H1 (cell line): ENCODE results near the gene CDH11. TPM values are rescaled to one million over a fixed set of nuclear protein-coding genes. Genes with fewer than 3 reads are reported as not detected.

Source experiments
- CTCF ChIA-PET: fragments of 300-600 bp; sonication (Branson Sonifier 250); formaldehyde crosslinking; loops from one replicate; lab custom pipeline; 2021; ENCODE audit not compliant: partially characterized antibody; lab: Charles Lee
- POLR2A ChIA-PET: fragments of 300-600 bp; sonication (Branson Sonifier 250); formaldehyde crosslinking; loops from one replicate; lab custom pipeline; 2021; ENCODE audit warnings: inconsistent platforms; ENCODE audit not compliant: partially characterized antibody; lab: Charles Lee
- DNase-seq, 2 experiments: peaks; one replicate each; pipeline versions ENCODE4 v3.0.0 to v3.0.0-alpha.2; 2010 to 2022; ENCODE audit warnings: low spot score in 2 of 2, low read depth in 1 of 2, mixed read lengths in 1 of 2
- FAIRE-seq: peaks from 2 replicates; lab custom pipeline; 2011; peaks lifted over from hg19 to GRCh38; lab: Jason Lieb, UNC
- H2AFZ ChIP-seq: 2 replicates; pipeline ENCODE4 v1.8.1; 2012; ENCODE audit warnings: low read length, inconsistent platforms
- H2AK5ac ChIP-seq: 2 replicates; pipeline ENCODE4 v1.6.1; 2013; ENCODE audit warnings: low read depth, low read length
- H2BK120ac ChIP-seq: replicated peaks from 2 replicates; pipeline ENCODE3; 2013; ENCODE audit warnings: low read depth, low read length, inconsistent platforms
- H2BK12ac ChIP-seq: 2 replicates; pipeline ENCODE4 v1.6.1; 2013; ENCODE audit warnings: low read depth, low read length
- H2BK15ac ChIP-seq: 2 replicates; pipeline ENCODE4 v1.6.1; 2013; ENCODE audit warnings: low read length
- H2BK20ac ChIP-seq: 2 replicates; pipeline ENCODE4 v1.6.1; 2013; ENCODE audit warnings: low read length
- H2BK5ac ChIP-seq: 2 replicates; pipeline ENCODE4 v1.6.1; 2013; ENCODE audit warnings: low read depth, low read length
- H3K14ac ChIP-seq: 2 replicates; pipeline ENCODE4 v1.6.1; 2013; ENCODE audit warnings: inconsistent platforms; ENCODE audit not compliant: insufficient read length
- H3K18ac ChIP-seq: 2 replicates; pipeline ENCODE4 v1.6.1; 2013; ENCODE audit warnings: low read length; ENCODE audit errors: extremely low read depth
- H3K23ac ChIP-seq: 2 replicates; pipeline ENCODE4 v1.6.1; 2013; ENCODE audit warnings: inconsistent platforms; ENCODE audit not compliant: insufficient read length
- H3K23me2 ChIP-seq: 2 replicates; pipeline ENCODE4 v1.6.1; 2013; ENCODE audit warnings: low read depth, low read length
- H3K27ac ChIP-seq: 2 replicates; pipeline ENCODE4 v1.6.1; 2011; ENCODE audit warnings: low read depth, low read length, inconsistent platforms
- H3K27me3 ChIP-seq, 4 experiments: replicated peaks in 1 of 4; 1 replicate in 1 of 4; 2 replicates in 3 of 4; pipeline versions ENCODE4 v1.6.1 to v1.8.1; 2011 to 2013; ENCODE audit warnings: low read length in 3 of 4, mild to moderate bottlenecking in 3 of 4, inconsistent platforms in 2 of 4, mixed read lengths in 2 of 4, moderate library complexity in 1 of 4; ENCODE audit not compliant: control insufficient read depth in 3 of 4, insufficient read depth in 3 of 4; ENCODE audit errors: extremely low read depth in 1 of 4
- H3K36me3 ChIP-seq, 4 experiments: 2 replicates each; pipeline versions ENCODE4 v1.6.1 to v1.8.1; 2011 to 2013; ENCODE audit warnings: mild to moderate bottlenecking in 4 of 4, low read length in 3 of 4, moderate library complexity in 2 of 4, control low read depth in 1 of 4, inconsistent platforms in 1 of 4; ENCODE audit not compliant: insufficient read depth in 4 of 4, control insufficient read depth in 2 of 4
- H3K4ac ChIP-seq: replicated peaks from 2 replicates; pipeline ENCODE3; 2013; ENCODE audit warnings: low read length, low read depth, mixed read lengths, inconsistent platforms; ENCODE audit not compliant: insufficient read length
- H3K4me1 ChIP-seq, 4 experiments: replicated peaks in 1 of 4; 1 replicate in 1 of 4; 2 replicates in 3 of 4; pipeline versions ENCODE4 v1.6.1 to v1.8.1; 2011 to 2013; ENCODE audit warnings: low read length in 3 of 4, inconsistent platforms in 2 of 4, mixed read lengths in 1 of 4; ENCODE audit not compliant: insufficient read depth in 4 of 4, control insufficient read depth in 3 of 4
- H3K4me2 ChIP-seq, 2 experiments: 2 replicates each; pipeline versions ENCODE4 v1.6.1 to v1.8.1; 2011 to 2013; ENCODE audit warnings: low read depth in 2 of 2, low read length in 2 of 2, control low read depth in 1 of 2, inconsistent platforms in 1 of 2, mild to moderate bottlenecking in 1 of 2; ENCODE audit not compliant: insufficient read depth in 1 of 2
- H3K4me3 ChIP-seq, 4 experiments: fragments of 200-600, 300-600 bp in 1 of 4; sonication (generic), shearing (Covaris generic), sonication (Bioruptor Twin) in 1 of 4; 2 replicates each; pipeline versions ENCODE4 v1.5.1 to v1.8.1; 2011 to 2016; ENCODE audit warnings: low read length in 4 of 4, low read depth in 3 of 4, control low read depth in 2 of 4, inconsistent platforms in 2 of 4, mild to moderate bottlenecking in 2 of 4, mixed read lengths in 1 of 4, moderate library complexity in 1 of 4; ENCODE audit not compliant: insufficient read depth in 2 of 4; ENCODE audit errors: extremely low read depth in 1 of 4
- H3K56ac ChIP-seq: replicated peaks from 2 replicates; pipeline ENCODE3; 2013; ENCODE audit warnings: low read depth, mild to moderate bottlenecking, mixed read lengths, low read length, inconsistent platforms; ENCODE audit not compliant: insufficient read length
- H3K79me1 ChIP-seq: 2 replicates; pipeline ENCODE4 v1.6.1; 2013; ENCODE audit warnings: low read depth, low read length, control low read depth
- H3K79me2 ChIP-seq, 2 experiments: 2 replicates each; pipeline versions ENCODE4 v1.6.1 to v1.8.1; 2012 to 2013; ENCODE audit warnings: low read length in 2 of 2, mild to moderate bottlenecking in 2 of 2, inconsistent platforms in 1 of 2; ENCODE audit not compliant: insufficient read depth in 2 of 2, control insufficient read depth in 1 of 2
- H3K9ac ChIP-seq, 4 experiments: replicated peaks in 1 of 4; 1 replicate in 1 of 4; 2 replicates in 3 of 4; pipeline versions ENCODE4 v1.6.1 to v1.8.1; 2011 to 2013; ENCODE audit warnings: low read depth in 3 of 4, low read length in 3 of 4, control low read depth in 2 of 4, mild to moderate bottlenecking in 2 of 4, moderate library complexity in 2 of 4, inconsistent platforms in 1 of 4; ENCODE audit errors: extremely low read depth in 1 of 4
- H3K9me3 ChIP-seq, 2 experiments: 2 replicates each; pipeline versions ENCODE4 v1.6.1 to v1.8.1; 2012 to 2013; ENCODE audit warnings: mild to moderate bottlenecking in 2 of 2, moderate library complexity in 2 of 2, control low read depth in 1 of 2, inconsistent platforms in 1 of 2, low read depth in 1 of 2, low read length in 1 of 2, mixed read lengths in 1 of 2; ENCODE audit not compliant: insufficient read depth in 2 of 2
- H4K20me1 ChIP-seq, 2 experiments: replicated peaks in 1 of 2; 2 replicates each; pipeline versions ENCODE3 to v1.8.1; 2011 to 2013; ENCODE audit warnings: inconsistent platforms in 2 of 2, low read length in 2 of 2, mild to moderate bottlenecking in 1 of 2; ENCODE audit not compliant: insufficient read depth in 2 of 2, control insufficient read depth in 1 of 2
- H4K5ac ChIP-seq: 2 replicates; pipeline ENCODE4 v1.6.1; 2013; ENCODE audit warnings: low read length, low read depth, mixed read lengths, inconsistent platforms; ENCODE audit not compliant: insufficient read length
- H4K8ac ChIP-seq: 2 replicates; pipeline ENCODE4 v1.8.0; 2013; ENCODE audit warnings: mild to moderate bottlenecking, moderate library complexity, low read length, inconsistent platforms; ENCODE audit not compliant: insufficient read depth; ENCODE audit errors: extremely low read depth
- H4K91ac ChIP-seq: replicated peaks from 2 replicates; pipeline ENCODE3; 2013; ENCODE audit warnings: low read length, mixed read lengths, inconsistent platforms; ENCODE audit not compliant: insufficient read length
- CBX8 ChIP-seq: fragments of 300-800, 300-1000 bp; sonication (generic); IDR thresholded peaks from 2 replicates; pipeline ENCODE4 v1.7.1; 2016; ENCODE audit warnings: low read depth, low read length, borderline replicate concordance
- CEBPB ChIP-seq: IDR thresholded peaks from 2 replicates; pipeline ENCODE4 v1.6.1; 2012; ENCODE audit warnings: low read depth, low read length
- CHD1 ChIP-seq: IDR thresholded peaks from 2 replicates; pipeline ENCODE4 v1.6.1; 2012; ENCODE audit warnings: low read depth, low read length, improper control_type of control experiment
- EP300 ChIP-seq, 2 experiments: IDR thresholded peaks; 1 replicate in 1 of 2; 2 replicates in 1 of 2; pipeline ENCODE4 v1.6.1; 2011 to 2012; ENCODE audit warnings: low read depth in 2 of 2, low read length in 2 of 2, mild to moderate bottlenecking in 2 of 2, borderline replicate concordance in 1 of 2, inconsistent platforms in 1 of 2, moderate library complexity in 1 of 2
- GTF2F1 ChIP-seq: IDR thresholded peaks from 2 replicates; pipeline ENCODE4 v1.6.1; 2012; ENCODE audit warnings: low read depth, low read length, improper control_type of control experiment, borderline replicate concordance
- KDM4A ChIP-seq: IDR thresholded peaks from one replicate; pipeline ENCODE4 v1.7.1; 2012; ENCODE audit warnings: low read depth, mild to moderate bottlenecking, moderate library complexity, low read length, inconsistent platforms; ENCODE audit not compliant: severe bottlenecking
- KDM5A ChIP-seq: fragments of 200-600 bp; IDR thresholded peaks from 2 replicates; pipeline ENCODE4 v1.7.1; 2012; ENCODE audit warnings: mild to moderate bottlenecking, low read length, inconsistent platforms, mixed read lengths
- MAFK ChIP-seq: IDR thresholded peaks from 2 replicates; pipeline ENCODE4 v1.6.1; 2012; ENCODE audit warnings: low read depth, mild to moderate bottlenecking, improper control_type of control experiment, low read length
- POLR2AphosphoS5 ChIP-seq: IDR thresholded peaks from 2 replicates; pipeline ENCODE4 v1.6.1; 2011; ENCODE audit warnings: low read depth, low read length
- RXRA ChIP-seq: IDR thresholded peaks from 2 replicates; pipeline ENCODE4 v1.6.1; 2011; ENCODE audit warnings: low read depth, mild to moderate bottlenecking, low read length, moderate library complexity; ENCODE audit not compliant: insufficient read depth
- SAP30 ChIP-seq: fragments of 300-600 bp; sonication (generic); IDR thresholded peaks from 2 replicates; pipeline ENCODE4 v1.7.1; 2012; ENCODE audit warnings: low read length, moderate library complexity, mild to moderate bottlenecking, inconsistent platforms; ENCODE audit not compliant: insufficient read depth, insufficient replicate concordance
- TAF1 ChIP-seq: IDR thresholded peaks from 2 replicates; pipeline ENCODE4 v1.6.1; 2011; ENCODE audit warnings: mild to moderate bottlenecking, low read depth, low read length
- TAF7 ChIP-seq: optimal IDR thresholded peaks from 2 replicates; pipeline ENCODE3; 2011; ENCODE audit warnings: low read depth, mild to moderate bottlenecking, inconsistent platforms, low read length, moderate library complexity, borderline replicate concordance
- WGBS, 2 experiments: shearing (Covaris generic) in 1 of 2; methylation state at CpG; one replicate each; pipeline versions ENCODE4 v1.1.6 to v1.1.7; 2013 to 2015; ENCODE audit warnings: low lambda C conversion rate in 2 of 2, mixed read lengths in 2 of 2, inconsistent platforms in 1 of 2, low coverage in 1 of 2, missing lambda C conversion rate in 1 of 2; ENCODE audit not compliant: insufficient replicate concordance in 2 of 2, insufficient coverage in 1 of 2, insufficient read length in 1 of 2; ENCODE audit errors: extremely low coverage in 1 of 2, missing lambda C conversion rate in 1 of 2; 5-methylcytosine and 5-hydroxymethylcytosine counted together
- polyA plus RNA-seq, 7 experiments: library from polyadenylated mRNA; depleted of rRNA in 3 of 7; stranded (reverse) in 5 of 7; unstranded in 2 of 7; fragments of >200 nt in 5 of 7; fragments of 200-250 nt in 2 of 7; gene quantifications; 1 replicate in 5 of 7; 2 replicates in 1 of 7; 4 replicates in 1 of 7; pipeline versions ENCODE4 v1.2.1 to v1.2.3, GENCODE V29; 2011 to 2013; ENCODE audit warnings: missing spikeins in 2 of 7, mixed read lengths in 2 of 7
- total RNA-seq: library from RNA; stranded (reverse); fragmentation: NEBNext Ultra II Directional; extraction: Animal tissue kit (Norgen Biotek cat#: 25700); gene quantifications from 2 replicates; pipeline ENCODE4 v1.2.1, GENCODE V29; 2021
- TF ChIP-seq, protein P1 (sequence below): IDR thresholded peaks from 2 replicates; pipeline ENCODE4 v1.6.1; 2011; ENCODE audit warnings: low read length, improper control_type of control experiment

Gene CDH11
- total and polyA plus RNA-seq, 2 of the 8 experiments (the other 6 are each of a cell fraction or from before 2014, with no cell fraction given): 3.3 to 8.4 TPM

GRCh38 chr16:64974381-64974780, 147.5 kb downstream of the CDH11 start:
- no peak for TF ChIP-seq GTF2F1
- TF ChIP-seq CEBPB: no peak
- TF ChIP-seq MAFK: no peak
- no peak for TF ChIP-seq CHD1
- no peak for TF ChIP-seq KDM4A
- no peak for TF ChIP-seq RXRA
- TF ChIP-seq KDM5A: no peak
- no peak for TF ChIP-seq TAF1
- no peak for TF ChIP-seq POLR2AphosphoS5
- no peak for TF ChIP-seq TAF7
- no peak for TF ChIP-seq CBX8
- no peak for TF ChIP-seq SAP30
- TF ChIP-seq, protein P1, sequence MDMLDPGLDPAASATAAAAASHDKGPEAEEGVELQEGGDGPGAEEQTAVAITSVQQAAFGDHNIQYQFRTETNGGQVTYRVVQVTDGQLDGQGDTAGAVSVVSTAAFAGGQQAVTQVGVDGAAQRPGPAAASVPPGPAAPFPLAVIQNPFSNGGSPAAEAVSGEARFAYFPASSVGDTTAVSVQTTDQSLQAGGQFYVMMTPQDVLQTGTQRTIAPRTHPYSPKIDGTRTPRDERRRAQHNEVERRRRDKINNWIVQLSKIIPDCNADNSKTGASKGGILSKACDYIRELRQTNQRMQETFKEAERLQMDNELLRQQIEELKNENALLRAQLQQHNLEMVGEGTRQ: no peak
- no peak for TF ChIP-seq EP300 (IDR thresholded peaks at IDR 0.05; ENCODE audit: borderline replicate concordance in 1 of 2, low read depth in 2 of 2, low read length in 2 of 2)
- no peak overlapping the region for H4K5ac ChIP-seq
- no peak overlapping the region for H3K56ac ChIP-seq
- H3K36me3 ChIP-seq: no peaks in the 10 kb centered on the region
- no peaks in the 10 kb centered on the region for H3K79me1 ChIP-seq
- H2BK20ac ChIP-seq: no peak overlapping the region
- no peaks in the 10 kb centered on the region for H3K79me2 ChIP-seq
- no peak overlapping the region for H3K9ac ChIP-seq
- H2AFZ ChIP-seq: no peak overlapping the region
- H3K4ac ChIP-seq: no peak overlapping the region
- no peak overlapping the region for H4K8ac ChIP-seq
- no peak overlapping the region for H3K23ac ChIP-seq
- no peak overlapping the region for H2AK5ac ChIP-seq
- FAIRE-seq: no peak
- ChIA-PET POLR2A (no interaction called here), CTCF (interaction anchor here (1.0 to 2.6 kb wide), 4 partner anchors 10 to 1254 kb away, joined by 3 to 14 read pairs (median 5); no protein-coding TSS in a partner anchor)
- no peak overlapping the region for H2BK120ac ChIP-seq
- H3K23me2 ChIP-seq: no peaks in the 10 kb centered on the region
- H3K4me2 ChIP-seq: no peak overlapping the region
- no peak overlapping the region for H3K14ac ChIP-seq
- no peak overlapping the region for H2BK15ac ChIP-seq
- no peak overlapping the region for H4K91ac ChIP-seq
- H3K27me3 ChIP-seq: no peaks in the 10 kb centered on the region
- no peaks in the 10 kb centered on the region for H4K20me1 ChIP-seq
- H2BK12ac ChIP-seq: no peak overlapping the region
- H3K9me3 ChIP-seq: no peaks in the 10 kb centered on the region
- DNase-seq: no peak
- H3K27ac ChIP-seq: no peak overlapping the region
- H2BK5ac ChIP-seq: no peak overlapping the region
- H3K18ac ChIP-seq: no peak overlapping the region
- H3K4me3 ChIP-seq: no peak overlapping the region
- 93% methylated on average over 2 of the region's 2 CpGs; no CpG with 5 or more reads in 1 of the 2 experiments for WGBS, 2 experiments
- H3K4me1 ChIP-seq: no peaks in the 10 kb centered on the region
